DOHH2 (cell line): ENCODE measurements around the gene GTSF1L.
A peak's percentile ranks its signal among the peaks of the same experiment; 100 is the strongest.

Experiments
- H3F3A ChIP-seq: fragments of 200-600 bp; sonication (generic), shearing (Covaris generic); 2 replicates; pipeline ENCODE4 v1.6.0; 2016; ENCODE audit warnings: antibody characterized with exemption, mild to moderate bottlenecking; ENCODE audit not compliant: control insufficient read depth, insufficient read depth
- H3K27ac ChIP-seq: fragments of 200-600 bp; sonication (generic); 2 replicates; pipeline ENCODE4 v1.5.1; 2014; ENCODE audit warnings: low read depth, mild to moderate bottlenecking, low read length, moderate library complexity
- H3K27me3 ChIP-seq: fragments of 200-600 bp; sonication (generic); 2 replicates; pipeline ENCODE4 v1.6.1; 2014; ENCODE audit warnings: mild to moderate bottlenecking, low read length, mixed read lengths; ENCODE audit not compliant: control insufficient read depth
- H3K36me3 ChIP-seq: fragments of 200-600 bp; sonication (generic); 2 replicates; pipeline ENCODE4 v1.6.1; 2014; ENCODE audit warnings: mild to moderate bottlenecking, low read length, moderate library complexity, mixed read lengths; ENCODE audit not compliant: control insufficient read depth
- H3K4me1 ChIP-seq: fragments of 200-600 bp; sonication (generic); 2 replicates; pipeline ENCODE4 v1.6.1; 2014; ENCODE audit warnings: mild to moderate bottlenecking, low read length, mixed read lengths; ENCODE audit not compliant: control insufficient read depth
- H3K4me2 ChIP-seq: fragments of 200-600 bp; sonication (generic); 2 replicates; pipeline ENCODE4 v1.6.0; 2014; ENCODE audit warnings: mild to moderate bottlenecking, low read length, moderate library complexity
- H3K4me3 ChIP-seq: fragments of 200-600 bp; sonication (generic); 2 replicates; pipeline ENCODE4 v1.5.1; 2014; ENCODE audit warnings: mild to moderate bottlenecking, low read length, mixed read lengths
- H3K79me2 ChIP-seq: fragments of 200-600 bp; sonication (generic); 2 replicates; pipeline ENCODE4 v1.6.1; 2014; ENCODE audit warnings: mild to moderate bottlenecking, low read length, mixed read lengths; ENCODE audit not compliant: control insufficient read depth
- H3K9me2 ChIP-seq: fragments of 200-600 bp; sonication (generic); replicated peaks from 2 replicates; pipeline ENCODE4 v1.6.1; 2014; ENCODE audit warnings: mild to moderate bottlenecking, low read length, mixed read lengths; ENCODE audit not compliant: control insufficient read depth
- H3K9me3 ChIP-seq: fragments of 200-600 bp; sonication (generic); 2 replicates; pipeline ENCODE4 v1.6.1; 2014; ENCODE audit warnings: antibody characterized with exemption, low read length, mixed read lengths; ENCODE audit not compliant: control insufficient read depth, insufficient read depth
- H4K20me1 ChIP-seq: fragments of 200-600 bp; sonication (generic); 2 replicates; pipeline ENCODE4 v1.6.0; 2014; ENCODE audit warnings: low read depth, mild to moderate bottlenecking, antibody characterized with exemption, low read length, moderate library complexity; ENCODE audit not compliant: control insufficient read depth, insufficient read depth
- CTCF ChIP-seq: fragments of 200-600 bp; sonication (generic); IDR thresholded peaks from one replicate; pipeline ENCODE4 v1.5.1; 2014; ENCODE audit warnings: antibody characterized with exemption, mild to moderate bottlenecking, low read depth, low read length; ENCODE audit not compliant: poor library complexity, severe bottlenecking
- EZH2phosphoT487 ChIP-seq: fragments of 200-600 bp; sonication (generic); IDR thresholded peaks from 2 replicates; pipeline ENCODE4 v1.6.1; 2017; ENCODE audit warnings: borderline replicate concordance, mild to moderate bottlenecking, antibody characterized with exemption, low read length, moderate library complexity, mixed read lengths

GTSF1L gene

GRCh38 chr20:43746344-43747137, 19.7 kb upstream of the GTSF1L start:
- H3F3A ChIP-seq = no peaks in the 10 kb centered on the region
- TF ChIP-seq CTCF (no peak), EZH2phosphoT487 (no peak)
- no peaks in the 10 kb centered on the region for H3K36me3 ChIP-seq
- H3K4me1 ChIP-seq = peaks cover 17% of the 10 kb centered on the region
- no peaks in the 10 kb centered on the region for H3K79me2 ChIP-seq
- H3K9me2 ChIP-seq = no peaks in the 10 kb centered on the region
- no peak overlapping the region for H3K27ac ChIP-seq
- H3K9me3 ChIP-seq = no peaks in the 10 kb centered on the region
- H3K4me3 ChIP-seq = no peak overlapping the region
- no peaks in the 10 kb centered on the region for H4K20me1 ChIP-seq
- H3K4me2 ChIP-seq = no peak overlapping the region
- H3K27me3 ChIP-seq = peaks cover 36% of the 10 kb centered on the region

- no peaks in the 10 kb centered on the region for H3K9me3 ChIP-seq
- H3K4me2 ChIP-seq = 0 out of 2 replicates have a peak overlapping the region, but pooled peaks have one; percentile 16
- no peak overlapping the region for H3K27ac ChIP-seq
- H3K27me3 ChIP-seq = peaks cover 36% of the 10 kb centered on the region
- no peak overlapping the region for H3K4me3 ChIP-seq
- H4K20me1 ChIP-seq = no peaks in the 10 kb centered on the region
- H3K36me3 ChIP-seq = no peaks in the 10 kb centered on the region
- no peak for TF ChIP-seq CTCF
- no peak for TF ChIP-seq EZH2phosphoT487
- no peaks in the 10 kb centered on the region for H3F3A ChIP-seq
- no peaks in the 10 kb centered on the region for H3K79me2 ChIP-seq
- peaks cover 8% of the 10 kb centered on the region for H3K4me1 ChIP-seq
- H3K9me2 ChIP-seq = no peaks in the 10 kb centered on the region
Measured at GRCh38 chr20:43744966-43745730, 18.3 kb upstream of the GTSF1L start.

- Histone ChIP-seq H3K4me2 (no peak overlapping the region), H3K9me3 (no peaks in the 10 kb centered on the region), H3F3A (no peaks in the 10 kb centered on the region), H3K36me3 (no peaks in the 10 kb centered on the region), H3K4me3 (no peak overlapping the region), H3K9me2 (no peaks in the 10 kb centered on the region), H3K27me3 (peaks cover 32% of the 10 kb centered on the region), H4K20me1 (no peaks in the 10 kb centered on the region), H3K79me2 (no peaks in the 10 kb centered on the region), H3K27ac (no peak overlapping the region), H3K4me1 (peaks cover 11% of the 10 kb centered on the region)
- no peak for TF ChIP-seq EZH2phosphoT487
- no peak for TF ChIP-seq CTCF
Measured at GRCh38 chr20:43744151-43744611, 17.4 kb upstream of the GTSF1L start.
